Prostate gland (tissue), 2 donors: Measurements from ENCODE around the gene SH3BP4. TPM values are rescaled to one million over a fixed set of nuclear protein-coding genes. Genes with fewer than 3 reads are reported as not detected.

Source experiments
- DNase-seq: peaks from one replicate; pipeline ENCODE4 v3.0.0-alpha.2; 2019; ENCODE audit warnings: low spot score
- H3K27ac ChIP-seq, 2 donors: fragments of 200-600 bp; sonication (generic); 2 replicates each; pipeline ENCODE4 v1.5.1; 2017 to 2019
- H3K27me3 ChIP-seq: fragments of 200-600 bp; sonication (generic); replicated peaks from 2 replicates; pipeline ENCODE4 v1.5.1; 2019; ENCODE audit not compliant: insufficient read depth
- H3K36me3 ChIP-seq, 2 donors: fragments of 200-600 bp; sonication (generic); 1 replicate in 1 of 2; 2 replicates in 1 of 2; pipeline versions ENCODE4 v1.5.1 to v1.8.1; 2017 to 2019
- H3K4me1 ChIP-seq: fragments of 200-600 bp; sonication (generic); replicated peaks from 2 replicates; pipeline ENCODE4 v1.5.1; 2019
- H3K4me3 ChIP-seq, 2 donors: fragments of 200-600 bp; sonication (generic); 2 replicates each; pipeline ENCODE4 v1.5.1; 2017 to 2019
- H3K9me3 ChIP-seq: fragments of 200-600 bp; sonication (generic); 2 replicates; pipeline ENCODE4 v1.5.1; 2017
- POLR2A ChIP-seq: fragments of 450-650 bp; IDR thresholded peaks from one replicate; pipeline ENCODE4 v1.6.1; 2016; ENCODE audit warnings: antibody characterized with exemption, mild to moderate bottlenecking
- POLR2AphosphoS5 ChIP-seq: sonication (generic); formaldehyde crosslinking; IDR thresholded peaks from one replicate; pipeline ENCODE4 v1.6.1; 2017; ENCODE audit warnings: antibody characterized with exemption
- WGBS: methylation state at CpG from one replicate; pipeline ENCODE4 v1.1.5; 2018; 5-methylcytosine and 5-hydroxymethylcytosine counted together
- intact Hi-C: fragments of 100-400 bp; cut with DNase I; formaldehyde crosslinking; loops from one replicate; pipeline ENCODE4 v1.14.2; 2022
- total RNA-seq, 2 donors: library from RNA; depleted of rRNA; stranded (reverse); fragments of >200 nt; gene quantifications; one replicate each; pipeline ENCODE4 v1.1.0, GENCODE V29; 2016
- TF ChIP-seq, protein P1 (sequence below), 4 experiments: fragments of 200-600 bp in 2 of 4; fragments of 450-650 bp in 2 of 4; sonication (generic) in 2 of 4; IDR thresholded peaks; 1 replicate in 3 of 4; 2 replicates in 1 of 4; pipeline ENCODE4 v1.5.1; 2016 to 2019; ENCODE audit warnings: antibody characterized with exemption in 4 of 4, mild to moderate bottlenecking in 2 of 4, moderate library complexity in 2 of 4

SH3BP4 gene
- total RNA-seq, 2 donors from 2014 or later = 86.7 to 134 TPM

DNA sequence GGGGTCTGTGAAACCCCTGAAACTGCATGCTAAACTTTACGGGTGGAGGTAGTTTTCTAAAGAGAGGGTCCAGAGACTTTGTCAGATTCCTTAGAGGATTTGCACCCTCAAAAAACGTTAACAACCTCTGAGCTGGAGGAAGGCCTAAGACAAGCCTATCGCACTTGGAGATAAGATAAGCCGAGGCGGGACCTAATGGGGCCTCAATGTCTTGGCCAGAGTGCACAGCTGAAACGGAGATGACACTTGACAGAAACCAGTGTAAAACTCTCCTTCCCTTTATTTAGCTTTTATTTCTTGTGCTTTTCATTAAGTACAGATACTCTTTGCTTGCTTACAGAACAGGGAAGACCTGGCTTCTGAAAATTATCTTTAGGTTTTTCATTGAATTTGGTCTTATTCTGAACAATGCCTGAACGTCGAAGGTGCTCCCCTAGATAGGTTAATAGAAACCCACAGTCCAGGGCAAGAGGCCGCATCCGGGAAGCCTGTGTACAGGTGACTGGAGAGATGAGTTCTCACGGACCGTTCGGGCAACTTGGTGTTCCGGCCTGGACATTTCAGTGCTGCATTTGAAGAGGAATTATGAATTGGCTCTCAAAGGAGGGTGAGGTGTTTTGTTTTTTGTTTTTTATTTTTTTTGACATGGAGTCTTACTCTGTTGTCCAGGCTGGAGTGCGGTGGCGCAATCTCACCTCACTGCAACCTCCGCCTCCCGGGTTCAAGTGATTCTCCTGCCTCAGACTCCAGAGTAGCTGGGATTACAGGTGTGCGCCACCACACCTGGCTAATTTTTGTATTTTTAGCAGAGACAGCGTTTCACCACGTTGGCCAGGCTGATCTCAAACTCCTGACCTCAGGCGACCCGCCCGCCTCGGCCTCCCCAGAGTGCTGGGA lies 49.7 kb downstream of the SH3BP4 start:
- no peak for DNase-seq
- Histone ChIP-seq H3K36me3 (no peaks in the 10 kb centered on the region), H3K27ac (peak overlapping the region; percentile 48 to 68), H3K4me3 (no peak overlapping the region), H3K9me3 (no peaks in the 10 kb centered on the region), H3K27me3 (no peaks in the 10 kb centered on the region), H3K4me1 (peaks cover 23% of the 10 kb centered on the region)
- intact Hi-C loops = no loop called here
- 79% methylated on average over 25 of the region's 25 CpGs for WGBS
- TF ChIP-seq POLR2A (no peak), POLR2AphosphoS5 (no peak)
- TF ChIP-seq, protein P1, sequence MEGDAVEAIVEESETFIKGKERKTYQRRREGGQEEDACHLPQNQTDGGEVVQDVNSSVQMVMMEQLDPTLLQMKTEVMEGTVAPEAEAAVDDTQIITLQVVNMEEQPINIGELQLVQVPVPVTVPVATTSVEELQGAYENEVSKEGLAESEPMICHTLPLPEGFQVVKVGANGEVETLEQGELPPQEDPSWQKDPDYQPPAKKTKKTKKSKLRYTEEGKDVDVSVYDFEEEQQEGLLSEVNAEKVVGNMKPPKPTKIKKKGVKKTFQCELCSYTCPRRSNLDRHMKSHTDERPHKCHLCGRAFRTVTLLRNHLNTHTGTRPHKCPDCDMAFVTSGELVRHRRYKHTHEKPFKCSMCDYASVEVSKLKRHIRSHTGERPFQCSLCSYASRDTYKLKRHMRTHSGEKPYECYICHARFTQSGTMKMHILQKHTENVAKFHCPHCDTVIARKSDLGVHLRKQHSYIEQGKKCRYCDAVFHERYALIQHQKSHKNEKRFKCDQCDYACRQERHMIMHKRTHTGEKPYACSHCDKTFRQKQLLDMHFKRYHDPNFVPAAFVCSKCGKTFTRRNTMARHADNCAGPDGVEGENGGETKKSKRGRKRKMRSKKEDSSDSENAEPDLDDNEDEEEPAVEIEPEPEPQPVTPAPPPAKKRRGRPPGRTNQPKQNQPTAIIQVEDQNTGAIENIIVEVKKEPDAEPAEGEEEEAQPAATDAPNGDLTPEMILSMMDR (IDR thresholded peaks at IDR 0.05) = no peak

DNA sequence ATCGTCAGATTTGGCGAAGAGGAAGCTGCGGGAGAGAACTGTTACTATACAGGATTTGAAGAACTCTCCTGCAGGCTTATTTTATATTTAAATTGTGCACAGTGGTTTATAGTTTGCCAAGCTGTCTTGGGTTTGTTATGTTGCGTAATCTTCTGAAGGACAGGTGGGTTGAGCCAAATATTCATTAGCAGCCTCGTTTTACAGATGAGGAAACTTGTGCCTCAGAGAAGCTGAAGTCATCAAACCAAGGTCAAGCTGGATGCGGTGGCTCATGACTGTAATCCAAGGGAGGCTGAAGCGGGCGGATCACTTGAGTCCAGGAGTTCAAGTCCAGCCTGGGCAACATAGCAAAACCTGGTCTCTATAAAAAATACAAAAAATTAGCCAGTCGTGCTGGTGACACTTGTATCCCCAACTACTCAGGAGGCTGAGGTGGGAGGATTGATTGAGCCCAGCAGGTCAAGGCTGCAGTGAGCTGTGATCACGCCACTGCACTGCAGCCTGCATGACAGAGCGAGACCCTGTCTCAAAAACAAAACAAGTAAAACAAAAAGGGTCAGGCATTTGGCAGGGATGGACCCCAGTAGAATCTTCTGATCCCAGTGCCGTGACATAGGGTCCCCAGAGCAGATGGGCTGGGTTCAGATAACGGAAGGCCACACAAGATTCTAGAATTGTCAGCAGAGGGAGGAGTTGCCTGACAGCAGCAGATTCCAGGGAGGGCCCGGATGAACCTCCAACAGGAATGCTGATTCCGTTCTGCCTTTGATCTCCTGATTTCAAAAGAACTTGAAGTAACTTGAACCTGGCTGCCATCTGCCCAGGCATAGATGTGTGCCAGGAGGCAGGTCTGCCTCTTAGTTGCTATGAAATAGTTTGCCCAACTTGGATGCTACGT lies 50.6 kb downstream of the SH3BP4 start:
- no peak for DNase-seq
- Histone ChIP-seq H3K36me3 (no peaks in the 10 kb centered on the region), H3K4me1 (peaks cover 24% of the 10 kb centered on the region), H3K27ac (peak overlapping the region; percentile 48 to 68), H3K9me3 (no peaks in the 10 kb centered on the region), H3K27me3 (no peaks in the 10 kb centered on the region), H3K4me3 (no peak overlapping the region)
- TF ChIP-seq POLR2A (no peak), POLR2AphosphoS5 (peak; percentile 61)
- TF ChIP-seq, protein P1 (IDR thresholded peaks at IDR 0.05) = no peak
- intact Hi-C loops = no loop called here
- 59% methylated on average over 16 of the region's 16 CpGs for WGBS

GRCh38 chr2:235003096-235003775 lies 51.4 kb downstream of the SH3BP4 start:
- DNase-seq = no peak
- no peaks in the 10 kb centered on the region for H3K27me3 ChIP-seq
- H3K27ac ChIP-seq = peak overlapping the region; percentile 48 to 68
- 57% methylated on average over 12 of the region's 12 CpGs for WGBS
- no peaks in the 10 kb centered on the region for H3K36me3 ChIP-seq
- TF ChIP-seq, protein P1 (IDR thresholded peaks at IDR 0.05) = no peak
- TF ChIP-seq POLR2AphosphoS5 (no peak), POLR2A (no peak)
- H3K9me3 ChIP-seq = no peaks in the 10 kb centered on the region
- peaks cover 32% of the 10 kb centered on the region for H3K4me1 ChIP-seq
- H3K4me3 ChIP-seq = no peak overlapping the region
- intact Hi-C loops = no loop called here

GRCh38 chr2:235004329-235004903 lies 52.6 kb downstream of the SH3BP4 start:
- DNase-seq = no peak
- H3K27me3 ChIP-seq = no peaks in the 10 kb centered on the region
- WGBS = 78% methylated on average over 6 of the region's 6 CpGs
- intact Hi-C loops = no loop called here
- H3K27ac ChIP-seq = peak overlapping the region; percentile 81 to 84
- H3K4me3 ChIP-seq = no peak overlapping the region
- no peaks in the 10 kb centered on the region for H3K9me3 ChIP-seq
- no peaks in the 10 kb centered on the region for H3K36me3 ChIP-seq
- TF ChIP-seq POLR2AphosphoS5 (no peak), POLR2A (no peak)
- TF ChIP-seq, protein P1 (IDR thresholded peaks at IDR 0.05) = no peak
- H3K4me1 ChIP-seq = peaks cover 40% of the 10 kb centered on the region
